ENCODE measurements around the gene LRRC36. TPM values are rescaled to one million over a fixed set of nuclear protein-coding genes. Genes with fewer than 3 reads are reported as not detected.

The LRRC36 gene
- total and polyA plus RNA-seq, 10 of the 15 experiments (the other 5 are each of a cell fraction or from before 2014, with no cell fraction given) = 0.45 to 2.0 (median 0.75) TPM; not detected in 1

DNA sequence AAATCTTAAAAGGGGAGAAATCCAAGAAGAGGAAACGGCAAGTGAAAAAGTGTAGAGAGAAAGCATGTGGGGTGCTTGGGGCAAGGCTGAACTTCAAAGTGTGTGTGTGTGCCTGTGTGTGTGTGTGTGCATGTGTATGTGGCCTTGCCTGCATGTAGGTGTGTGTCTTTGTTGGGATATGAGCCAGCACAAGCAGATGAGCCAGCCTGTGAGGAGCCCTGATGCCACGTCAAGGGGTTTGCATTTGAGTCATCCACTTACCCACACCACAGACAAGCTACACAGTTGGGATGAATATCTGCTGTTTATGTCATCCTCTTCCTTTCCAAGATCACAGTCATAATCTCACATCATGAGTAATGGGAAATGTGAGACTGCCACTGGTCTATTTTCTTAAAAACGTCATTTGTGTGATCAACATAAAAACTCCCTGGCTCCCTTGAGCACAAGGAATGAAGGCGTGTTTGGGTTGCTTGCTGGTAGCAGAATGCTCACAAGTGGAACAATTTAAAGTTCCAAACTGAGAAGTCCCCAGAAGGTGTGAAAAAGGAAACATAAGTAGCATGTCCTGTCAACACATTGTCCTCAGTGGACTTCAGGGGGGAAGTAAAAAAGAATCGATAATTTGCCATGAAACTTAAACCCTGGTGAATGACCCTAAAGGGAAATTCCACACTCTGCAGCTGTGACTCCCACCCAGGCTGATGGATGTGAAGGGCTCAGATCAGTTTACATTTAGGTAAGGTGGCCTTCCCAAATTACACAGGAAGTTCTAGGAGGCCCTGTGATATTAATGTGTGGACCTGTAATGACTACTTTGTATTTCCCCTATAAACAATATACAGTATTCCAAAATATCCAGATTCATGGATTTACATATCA lies 14.8 kb upstream of the LRRC36 start (continued):
- TF ChIP-seq, protein P1, sequence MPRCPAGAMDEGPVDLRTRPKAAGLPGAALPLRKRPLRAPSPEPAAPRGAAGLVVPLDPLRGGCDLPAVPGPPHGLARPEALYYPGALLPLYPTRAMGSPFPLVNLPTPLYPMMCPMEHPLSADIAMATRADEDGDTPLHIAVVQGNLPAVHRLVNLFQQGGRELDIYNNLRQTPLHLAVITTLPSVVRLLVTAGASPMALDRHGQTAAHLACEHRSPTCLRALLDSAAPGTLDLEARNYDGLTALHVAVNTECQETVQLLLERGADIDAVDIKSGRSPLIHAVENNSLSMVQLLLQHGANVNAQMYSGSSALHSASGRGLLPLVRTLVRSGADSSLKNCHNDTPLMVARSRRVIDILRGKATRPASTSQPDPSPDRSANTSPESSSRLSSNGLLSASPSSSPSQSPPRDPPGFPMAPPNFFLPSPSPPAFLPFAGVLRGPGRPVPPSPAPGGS (IDR thresholded peaks at IDR 0.05; ENCODE audit: borderline replicate concordance, insufficient read depth, low read depth, low read length, poor library complexity, severe bottlenecking) = peak; percentile 94
- TF ChIP-seq, protein P2, sequence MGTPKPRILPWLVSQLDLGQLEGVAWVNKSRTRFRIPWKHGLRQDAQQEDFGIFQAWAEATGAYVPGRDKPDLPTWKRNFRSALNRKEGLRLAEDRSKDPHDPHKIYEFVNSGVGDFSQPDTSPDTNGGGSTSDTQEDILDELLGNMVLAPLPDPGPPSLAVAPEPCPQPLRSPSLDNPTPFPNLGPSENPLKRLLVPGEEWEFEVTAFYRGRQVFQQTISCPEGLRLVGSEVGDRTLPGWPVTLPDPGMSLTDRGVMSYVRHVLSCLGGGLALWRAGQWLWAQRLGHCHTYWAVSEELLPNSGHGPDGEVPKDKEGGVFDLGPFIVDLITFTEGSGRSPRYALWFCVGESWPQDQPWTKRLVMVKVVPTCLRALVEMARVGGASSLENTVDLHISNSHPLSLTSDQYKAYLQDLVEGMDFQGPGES (IDR thresholded peaks at IDR 0.05) = no peak
- no peak for TF ChIP-seq CHD1 (IDR thresholded peaks at IDR 0.05; ENCODE audit: low read depth, low read length)
- TF ChIP-seq SRF (IDR thresholded peaks at IDR 0.05; ENCODE audit: low read depth in 2 of 2, low read length in 2 of 2) = peak in 1 of 2 experiments; percentile 54; a peak in 1 of 4 replicates
- no peak for TF ChIP-seq TCF12 (IDR thresholded peaks at IDR 0.05; ENCODE audit: low read depth, low read length)
- no peak for TF ChIP-seq KDM1A (IDR thresholded peaks at IDR 0.05; ENCODE audit: borderline replicate concordance)
- TF ChIP-seq, protein P3, sequence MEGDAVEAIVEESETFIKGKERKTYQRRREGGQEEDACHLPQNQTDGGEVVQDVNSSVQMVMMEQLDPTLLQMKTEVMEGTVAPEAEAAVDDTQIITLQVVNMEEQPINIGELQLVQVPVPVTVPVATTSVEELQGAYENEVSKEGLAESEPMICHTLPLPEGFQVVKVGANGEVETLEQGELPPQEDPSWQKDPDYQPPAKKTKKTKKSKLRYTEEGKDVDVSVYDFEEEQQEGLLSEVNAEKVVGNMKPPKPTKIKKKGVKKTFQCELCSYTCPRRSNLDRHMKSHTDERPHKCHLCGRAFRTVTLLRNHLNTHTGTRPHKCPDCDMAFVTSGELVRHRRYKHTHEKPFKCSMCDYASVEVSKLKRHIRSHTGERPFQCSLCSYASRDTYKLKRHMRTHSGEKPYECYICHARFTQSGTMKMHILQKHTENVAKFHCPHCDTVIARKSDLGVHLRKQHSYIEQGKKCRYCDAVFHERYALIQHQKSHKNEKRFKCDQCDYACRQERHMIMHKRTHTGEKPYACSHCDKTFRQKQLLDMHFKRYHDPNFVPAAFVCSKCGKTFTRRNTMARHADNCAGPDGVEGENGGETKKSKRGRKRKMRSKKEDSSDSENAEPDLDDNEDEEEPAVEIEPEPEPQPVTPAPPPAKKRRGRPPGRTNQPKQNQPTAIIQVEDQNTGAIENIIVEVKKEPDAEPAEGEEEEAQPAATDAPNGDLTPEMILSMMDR (IDR thresholded peaks at IDR 0.05 in 2 of 3, conservative IDR thresholded peaks at IDR 0.05 in 1 of 3; ENCODE audit: control insufficient read depth in 2 of 3, extremely low read depth in 1 of 3, insufficient read depth in 1 of 3, low read depth in 3 of 3, low read length in 3 of 3) = no peak
- TF ChIP-seq POLR2A (IDR thresholded peaks at IDR 0.05; ENCODE audit: low read depth, low read length) = no peak
- TF ChIP-seq, protein P4, sequence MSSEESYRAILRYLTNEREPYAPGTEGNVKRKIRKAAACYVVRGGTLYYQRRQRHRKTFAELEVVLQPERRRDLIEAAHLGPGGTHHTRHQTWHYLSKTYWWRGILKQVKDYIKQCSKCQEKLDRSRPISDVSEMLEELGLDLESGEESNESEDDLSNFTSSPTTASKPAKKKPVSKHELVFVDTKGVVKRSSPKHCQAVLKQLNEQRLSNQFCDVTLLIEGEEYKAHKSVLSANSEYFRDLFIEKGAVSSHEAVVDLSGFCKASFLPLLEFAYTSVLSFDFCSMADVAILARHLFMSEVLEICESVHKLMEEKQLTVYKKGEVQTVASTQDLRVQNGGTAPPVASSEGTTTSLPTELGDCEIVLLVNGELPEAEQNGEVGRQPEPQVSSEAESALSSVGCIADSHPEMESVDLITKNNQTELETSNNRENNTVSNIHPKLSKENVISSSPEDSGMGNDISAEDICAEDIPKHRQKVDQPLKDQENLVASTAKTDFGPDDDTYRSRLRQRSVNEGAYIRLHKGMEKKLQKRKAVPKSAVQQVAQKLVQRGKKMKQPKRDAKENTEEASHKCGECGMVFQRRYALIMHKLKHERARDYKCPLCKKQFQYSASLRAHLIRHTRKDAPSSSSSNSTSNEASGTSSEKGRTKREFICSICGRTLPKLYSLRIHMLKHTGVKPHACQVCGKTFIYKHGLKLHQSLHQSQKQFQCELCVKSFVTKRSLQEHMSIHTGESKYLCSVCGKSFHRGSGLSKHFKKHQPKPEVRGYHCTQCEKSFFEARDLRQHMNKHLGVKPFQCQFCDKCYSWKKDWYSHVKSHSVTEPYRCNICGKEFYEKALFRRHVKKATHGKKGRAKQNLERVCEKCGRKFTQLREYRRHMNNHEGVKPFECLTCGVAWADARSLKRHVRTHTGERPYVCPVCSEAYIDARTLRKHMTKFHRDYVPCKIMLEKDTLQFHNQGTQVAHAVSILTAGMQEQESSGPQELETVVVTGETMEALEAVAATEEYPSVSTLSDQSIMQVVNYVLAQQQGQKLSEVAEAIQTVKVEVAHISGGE (CRISPR knock-in tag; IDR thresholded peaks at IDR 0.05) = no peak
- peak; percentile 95 for TF ChIP-seq NFIC (IDR thresholded peaks at IDR 0.05; ENCODE audit: low read depth, low read length)
- TF ChIP-seq YY1 (IDR thresholded peaks at IDR 0.05; ENCODE audit: low read depth, low read length) = no peak
- TF ChIP-seq WRNIP1 (IDR thresholded peaks at IDR 0.05; ENCODE audit: borderline replicate concordance, low read depth, low read length) = no peak
- TF ChIP-seq, protein P5, sequence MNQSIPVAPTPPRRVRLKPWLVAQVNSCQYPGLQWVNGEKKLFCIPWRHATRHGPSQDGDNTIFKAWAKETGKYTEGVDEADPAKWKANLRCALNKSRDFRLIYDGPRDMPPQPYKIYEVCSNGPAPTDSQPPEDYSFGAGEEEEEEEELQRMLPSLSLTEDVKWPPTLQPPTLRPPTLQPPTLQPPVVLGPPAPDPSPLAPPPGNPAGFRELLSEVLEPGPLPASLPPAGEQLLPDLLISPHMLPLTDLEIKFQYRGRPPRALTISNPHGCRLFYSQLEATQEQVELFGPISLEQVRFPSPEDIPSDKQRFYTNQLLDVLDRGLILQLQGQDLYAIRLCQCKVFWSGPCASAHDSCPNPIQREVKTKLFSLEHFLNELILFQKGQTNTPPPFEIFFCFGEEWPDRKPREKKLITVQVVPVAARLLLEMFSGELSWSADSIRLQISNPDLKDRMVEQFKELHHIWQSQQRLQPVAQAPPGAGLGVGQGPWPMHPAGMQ (IDR thresholded peaks at IDR 0.05; ENCODE audit: borderline replicate concordance) = no peak; the same call in 1 of the 2 replicates
- no peak for TF ChIP-seq ZNF217 (IDR thresholded peaks at IDR 0.05)
- TF ChIP-seq, protein P6, sequence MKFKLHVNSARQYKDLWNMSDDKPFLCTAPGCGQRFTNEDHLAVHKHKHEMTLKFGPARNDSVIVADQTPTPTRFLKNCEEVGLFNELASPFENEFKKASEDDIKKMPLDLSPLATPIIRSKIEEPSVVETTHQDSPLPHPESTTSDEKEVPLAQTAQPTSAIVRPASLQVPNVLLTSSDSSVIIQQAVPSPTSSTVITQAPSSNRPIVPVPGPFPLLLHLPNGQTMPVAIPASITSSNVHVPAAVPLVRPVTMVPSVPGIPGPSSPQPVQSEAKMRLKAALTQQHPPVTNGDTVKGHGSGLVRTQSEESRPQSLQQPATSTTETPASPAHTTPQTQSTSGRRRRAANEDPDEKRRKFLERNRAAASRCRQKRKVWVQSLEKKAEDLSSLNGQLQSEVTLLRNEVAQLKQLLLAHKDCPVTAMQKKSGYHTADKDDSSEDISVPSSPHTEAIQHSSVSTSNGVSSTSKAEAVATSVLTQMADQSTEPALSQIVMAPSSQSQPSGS (IDR thresholded peaks at IDR 0.05; ENCODE audit: low read length) = peak; percentile 96
